Measurements from ENCODE around the gene TBX3.

The TBX3 gene

DNA sequence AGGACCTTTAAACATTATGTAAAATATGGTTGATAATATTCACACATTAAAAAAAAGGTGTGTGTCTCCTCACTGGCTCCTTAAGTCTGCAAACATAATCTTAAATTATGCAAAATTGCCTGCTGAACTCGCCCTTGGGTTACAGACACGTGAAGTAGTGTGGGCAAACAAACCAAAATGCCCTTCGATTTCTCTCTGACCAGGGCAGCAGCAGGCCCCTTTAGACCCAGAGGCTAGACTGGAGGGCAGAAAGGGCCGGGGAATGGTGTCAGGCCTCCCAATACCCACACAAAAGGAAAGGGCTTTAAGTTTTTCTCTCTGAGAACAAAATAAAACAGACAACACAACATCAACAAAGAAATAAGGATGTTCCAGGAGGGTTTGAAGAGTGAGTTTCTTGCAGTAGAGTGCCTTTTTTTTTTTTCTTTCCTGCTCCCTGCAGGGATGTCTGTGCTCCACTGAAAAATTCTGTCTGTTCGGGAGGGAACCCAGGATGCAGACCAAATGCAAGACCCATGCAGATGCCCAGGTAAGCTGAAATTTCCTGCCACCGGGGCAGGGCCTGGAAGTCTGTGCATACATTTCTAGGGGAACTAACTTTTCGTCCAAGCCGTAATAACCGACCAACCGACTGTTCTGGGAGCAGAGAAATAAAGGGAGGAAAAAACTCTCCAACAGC, 1.7 kb downstream of the TBX3 start:
- DNase-seq = no peak

DNA sequence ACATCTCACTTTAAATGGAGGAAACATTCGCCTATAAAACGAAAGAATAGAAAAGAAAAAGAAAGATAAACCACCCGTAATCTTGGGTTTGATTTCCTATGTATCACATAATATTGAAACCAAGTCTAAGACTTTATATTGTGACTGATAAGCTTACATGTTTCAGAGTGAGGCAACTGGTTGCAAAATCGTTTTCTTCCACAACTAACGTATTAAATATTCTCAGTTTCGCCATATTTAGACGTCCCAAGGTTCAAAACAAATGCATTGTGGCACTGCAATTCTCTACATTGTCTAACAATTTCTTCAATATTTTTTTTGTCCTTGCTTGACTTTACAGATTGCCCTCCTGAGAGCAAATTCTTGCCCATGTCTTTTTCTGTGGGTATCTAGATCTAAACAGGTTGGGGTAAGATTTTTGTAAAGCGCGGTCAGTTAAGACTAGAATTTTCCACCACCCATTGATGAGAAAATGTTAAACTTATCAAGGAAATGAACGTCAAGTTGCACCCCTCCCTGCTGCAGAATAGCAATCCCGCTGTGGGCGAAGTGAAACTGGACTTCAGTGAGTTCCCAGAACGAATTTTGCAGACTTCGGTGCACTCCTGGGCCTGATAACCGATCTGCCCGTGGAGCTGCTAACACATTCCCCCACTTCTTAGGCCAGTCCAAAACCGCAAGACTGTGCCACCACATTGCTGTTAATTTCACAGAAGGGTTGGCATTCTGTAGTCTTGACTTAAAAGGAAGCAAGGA, 2.7 kb downstream of the TBX3 start:
- no peak for DNase-seq

DNA sequence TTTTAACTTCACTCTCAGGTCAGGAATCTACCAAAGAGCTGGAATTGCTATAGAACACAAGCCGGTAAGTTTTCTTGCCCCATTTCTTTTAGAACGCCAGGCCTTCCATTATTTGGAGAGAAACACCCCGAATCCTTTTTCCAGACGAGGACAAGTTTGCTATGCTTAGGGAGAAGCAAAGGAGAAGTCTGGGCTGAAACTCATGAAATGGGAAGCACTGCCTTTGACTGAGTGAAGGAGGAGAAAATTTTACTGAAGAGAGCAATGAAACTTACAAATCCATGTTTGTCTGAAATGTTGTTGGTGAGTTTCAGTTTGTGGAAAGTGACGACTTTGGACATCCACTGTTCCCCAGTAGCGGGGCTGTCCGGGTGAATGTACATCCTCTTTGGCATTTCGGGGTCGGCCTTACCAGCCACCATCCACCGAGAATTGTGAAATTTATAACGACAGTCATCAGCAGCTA, 3.3 kb downstream of the TBX3 start:
- DNase-seq = no peak

DNA sequence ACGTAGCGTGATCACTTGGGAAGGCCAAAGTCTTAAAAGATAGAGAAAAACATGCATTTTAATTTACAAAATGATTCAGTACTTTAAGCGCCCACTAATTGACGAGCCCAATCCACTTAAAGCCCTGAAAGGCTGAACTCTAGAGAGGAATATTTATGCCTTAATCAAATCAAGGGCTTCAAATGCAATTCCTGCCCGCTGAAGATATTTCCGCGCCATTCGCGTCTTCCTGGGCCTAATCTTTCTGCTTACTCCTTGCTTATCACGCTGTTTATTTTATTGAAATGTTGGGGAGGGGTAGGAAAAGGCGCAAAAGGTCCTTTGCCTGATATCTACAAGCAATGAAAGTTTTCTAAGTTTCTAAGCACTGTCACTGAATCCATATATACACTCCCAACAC, 4.0 kb downstream of the TBX3 start:
- no peak for DNase-seq

DNA sequence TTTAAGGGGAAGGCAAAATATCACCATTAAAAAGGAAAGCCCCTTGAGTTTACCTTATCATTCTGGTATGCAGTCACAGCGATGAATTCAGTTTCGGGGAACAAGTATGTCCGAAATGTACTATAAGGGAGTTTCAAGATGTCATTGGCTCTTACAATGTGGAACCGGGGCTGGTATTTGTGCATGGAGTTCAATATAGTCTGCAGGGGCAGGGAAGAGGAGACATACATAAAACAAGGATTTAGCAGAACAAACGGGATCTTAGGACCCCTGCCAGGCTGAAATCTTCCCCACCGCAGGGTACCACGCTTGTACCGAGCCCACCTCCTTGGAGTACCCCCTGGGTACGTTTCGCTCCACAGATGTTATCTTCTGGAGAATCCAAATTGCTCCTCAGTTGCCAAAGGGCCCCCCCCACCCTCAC, 4.5 kb downstream of the TBX3 start:
- no peak for DNase-seq

DNA sequence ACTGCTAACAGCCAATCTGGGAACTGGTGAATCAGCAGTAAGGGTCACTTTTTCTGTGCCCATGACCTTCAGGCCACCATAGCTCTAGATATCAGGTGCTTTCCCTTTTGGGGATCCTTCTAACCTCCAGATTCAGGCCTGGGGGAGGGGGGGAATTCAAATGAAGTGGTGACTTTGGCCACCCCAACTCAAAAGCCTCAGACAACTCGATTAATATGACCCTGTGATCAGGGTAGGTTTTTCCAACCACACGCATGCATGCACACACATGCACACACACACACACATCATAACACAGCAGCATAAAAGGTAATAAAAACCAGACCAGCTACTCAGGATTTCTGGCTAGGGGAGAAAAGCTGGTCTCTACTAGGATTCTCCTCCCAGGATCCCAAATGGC, 5.3 kb downstream of the TBX3 start:
- DNase-seq = no peak

DNA sequence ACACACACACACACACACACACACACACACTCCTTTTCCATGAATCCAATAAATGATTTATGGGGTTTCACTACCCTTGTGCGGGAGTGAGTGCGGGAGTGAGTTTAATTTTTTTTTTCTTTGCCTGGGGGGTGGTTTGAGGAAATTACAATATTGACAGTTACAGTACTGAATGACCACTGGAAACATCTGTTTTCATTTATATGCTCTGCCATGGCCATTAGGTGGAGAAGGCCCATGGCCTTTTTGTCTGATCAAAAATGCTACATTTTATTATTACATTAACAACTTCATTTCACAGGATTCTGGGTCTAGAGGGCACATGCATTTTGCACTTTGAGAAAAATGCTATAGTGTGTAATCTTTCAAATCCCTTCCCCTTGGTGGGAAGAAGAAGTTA, 5.9 kb downstream of the TBX3 start:
- no peak for DNase-seq

DNA sequence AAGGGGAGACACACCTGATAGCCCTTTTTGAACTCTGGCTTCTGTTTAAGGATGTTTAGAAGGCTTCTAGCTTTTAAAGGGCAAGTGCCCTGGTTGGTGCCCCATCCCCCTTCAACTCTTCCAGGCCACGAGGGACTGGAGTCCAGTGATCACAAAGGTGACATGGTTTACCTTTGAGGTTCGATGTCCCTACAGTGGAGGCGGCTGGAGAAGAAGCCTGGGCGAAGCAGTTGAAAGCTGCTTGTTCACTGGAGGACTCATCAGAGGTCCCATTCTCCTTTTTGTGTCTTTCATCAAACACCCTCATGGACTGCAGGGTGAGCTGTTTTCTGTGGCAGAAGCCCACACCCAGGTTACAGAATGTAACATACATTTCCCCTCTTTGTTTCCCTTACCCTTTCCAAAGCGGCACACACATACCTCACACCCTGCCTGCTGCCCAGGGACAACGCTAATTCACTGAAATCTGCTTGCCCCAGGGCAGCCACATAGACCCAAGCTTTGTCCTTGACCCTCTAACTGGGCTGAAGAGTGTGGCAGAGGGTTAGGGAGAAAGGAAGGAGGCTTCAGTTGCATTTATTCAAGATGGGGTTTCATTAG, 7.7 kb downstream of the TBX3 start:
- no peak for DNase-seq

DNA sequence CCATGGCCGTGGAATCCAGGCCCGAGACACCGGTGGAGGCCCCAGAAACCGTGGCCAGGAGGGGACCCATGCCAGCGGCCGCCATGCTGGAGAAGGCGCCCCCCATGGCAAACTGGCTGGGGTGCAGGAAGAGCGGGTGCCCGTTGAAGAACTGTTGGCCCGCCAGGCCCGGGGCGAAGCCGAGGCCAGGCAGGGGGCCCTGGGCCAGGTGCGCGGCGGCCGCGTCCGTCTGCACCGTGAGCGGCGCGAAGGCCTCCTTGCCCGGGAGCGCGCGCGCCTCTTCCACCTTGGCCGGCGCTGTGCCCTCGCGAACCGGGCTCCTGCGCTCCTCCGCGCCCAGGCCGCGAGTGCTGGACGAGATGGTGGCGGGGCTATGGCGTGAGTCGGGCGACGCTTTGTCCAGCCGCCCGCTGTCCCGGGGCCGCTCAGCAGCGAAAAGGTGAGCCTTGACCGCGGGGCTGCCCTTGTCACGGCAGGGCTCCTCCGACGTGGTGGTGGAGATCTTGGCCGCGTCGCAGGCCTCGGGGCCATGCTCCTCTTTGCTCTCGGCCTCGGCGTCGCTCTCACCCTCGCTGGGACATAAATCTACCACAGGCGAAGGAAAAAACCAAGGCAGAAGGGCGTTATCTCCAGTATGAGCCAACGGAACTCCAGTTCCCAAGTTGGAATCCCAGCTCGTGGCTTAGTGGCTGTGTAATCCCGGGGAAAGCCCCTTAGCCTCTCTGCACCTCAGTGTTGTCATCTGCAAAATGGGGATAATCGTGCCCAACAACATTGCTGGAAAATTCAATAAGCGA, 9.5 kb downstream of the TBX3 start:
- DNase-seq = no peak

DNA sequence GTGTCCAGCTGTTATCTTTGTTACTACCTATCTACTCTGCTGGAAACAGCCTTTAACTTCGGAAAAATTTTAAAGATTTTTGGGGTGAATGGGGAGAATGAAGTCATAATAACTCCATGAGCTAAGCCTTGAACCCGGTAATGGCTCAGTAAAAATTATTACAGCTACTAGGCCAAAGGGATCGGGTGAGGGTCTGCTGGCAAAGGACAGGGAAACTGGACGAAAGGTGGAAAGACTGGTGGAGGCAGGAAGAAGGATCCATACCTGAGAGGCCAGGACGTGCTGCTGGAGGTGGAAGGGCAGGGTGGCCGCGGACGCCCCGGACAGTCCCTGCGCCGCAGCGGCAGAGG, 10.1 kb downstream of the TBX3 start:
- no peak for DNase-seq

DNA sequence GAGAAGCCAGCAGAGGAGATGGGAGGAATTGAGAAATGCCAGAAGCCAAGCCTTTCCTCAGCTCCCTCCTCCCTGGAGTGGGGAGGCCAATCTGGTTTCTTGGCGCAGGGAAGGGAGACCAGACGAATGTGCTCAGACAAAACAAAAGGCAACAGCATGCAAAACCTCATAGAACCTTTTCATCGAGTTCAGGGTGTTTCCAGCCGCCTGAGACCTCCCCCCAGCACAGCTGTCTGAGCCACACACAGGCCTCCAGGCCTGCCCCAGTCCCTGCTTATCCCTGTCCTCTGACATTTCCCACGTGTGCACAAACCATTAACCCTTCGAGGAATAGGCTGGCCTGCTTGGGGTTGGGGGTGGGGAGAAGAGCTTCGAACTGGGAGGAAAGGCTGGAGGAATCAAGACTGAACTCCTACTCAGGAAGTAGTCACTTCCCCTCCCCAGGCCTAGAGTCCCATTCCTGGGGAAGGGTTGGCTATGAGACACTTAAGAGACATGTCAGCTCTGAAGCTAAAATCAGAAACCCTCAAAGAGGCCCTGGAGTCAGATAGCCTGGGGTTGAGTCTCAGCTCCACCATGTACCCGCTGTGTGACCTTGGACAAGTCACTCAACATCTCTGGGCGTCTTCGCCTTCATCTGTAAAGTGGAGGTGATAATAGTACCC, 10.7 kb downstream of the TBX3 start:
- no peak for DNase-seq

DNA sequence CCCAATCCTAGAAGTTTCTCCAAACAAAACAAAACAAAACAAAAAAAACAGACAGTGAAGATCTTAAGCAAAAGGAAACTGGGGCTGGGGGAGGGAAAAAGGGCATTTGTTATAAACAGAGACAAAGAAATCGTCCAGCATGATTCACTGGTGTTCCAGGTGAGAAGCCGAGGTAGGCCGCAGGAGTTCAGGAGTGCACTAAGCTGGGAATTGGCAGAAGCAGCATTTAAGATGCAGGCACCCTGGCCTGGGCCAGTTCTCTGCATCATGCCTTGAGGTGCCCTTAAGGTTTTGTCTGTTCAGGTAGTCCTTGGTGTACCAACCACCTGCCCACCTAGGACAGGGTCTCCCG, 11.2 kb downstream of the TBX3 start:
- DNase-seq = no peak

DNA sequence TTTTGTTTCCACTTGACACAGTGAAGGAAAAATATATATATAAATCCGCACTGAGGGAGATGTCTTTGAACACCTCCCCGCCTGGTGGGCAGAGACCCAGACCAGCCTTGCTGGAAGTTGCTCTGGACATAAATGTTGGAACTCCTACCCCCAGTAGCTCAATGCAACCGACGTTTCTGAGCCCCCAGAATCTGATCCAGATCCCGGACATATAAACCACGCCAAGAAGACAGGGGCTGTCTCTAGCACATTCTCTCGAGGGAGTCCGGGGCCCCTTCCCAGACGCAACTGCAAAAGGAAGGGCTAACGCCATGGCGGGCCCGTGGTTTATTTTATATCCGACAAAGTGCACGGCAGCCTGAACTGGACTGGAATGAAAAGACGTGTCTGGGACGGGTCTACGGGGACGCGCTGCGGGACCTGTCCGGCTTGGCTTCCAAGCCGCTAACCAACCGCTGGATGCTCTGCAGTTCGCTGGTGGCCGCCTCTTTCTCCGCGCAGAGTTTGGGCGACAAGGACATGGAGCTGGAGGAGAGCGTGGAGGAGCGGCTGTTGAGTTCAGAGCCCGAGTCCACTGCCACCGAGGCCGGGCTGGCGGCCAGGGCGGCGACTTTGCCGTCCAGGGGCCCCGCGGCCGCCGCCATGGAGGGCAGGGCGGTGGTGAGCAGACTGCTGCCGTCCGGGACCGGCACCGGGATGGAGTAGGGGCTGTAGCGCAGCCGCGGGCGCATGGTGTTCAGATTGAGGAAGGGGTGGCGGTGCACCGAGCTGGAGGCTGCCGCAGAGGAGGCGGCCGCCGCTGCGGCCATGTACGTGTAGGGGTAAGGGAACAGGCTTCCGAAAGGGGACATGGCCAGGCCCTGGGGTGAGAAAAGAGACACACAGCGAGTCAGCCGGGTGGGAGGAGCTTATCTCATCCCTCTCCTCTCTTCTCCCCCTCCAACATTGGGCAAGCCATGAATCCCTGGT, 12.2 kb downstream of the TBX3 start:
- DNase-seq = no peak

DNA sequence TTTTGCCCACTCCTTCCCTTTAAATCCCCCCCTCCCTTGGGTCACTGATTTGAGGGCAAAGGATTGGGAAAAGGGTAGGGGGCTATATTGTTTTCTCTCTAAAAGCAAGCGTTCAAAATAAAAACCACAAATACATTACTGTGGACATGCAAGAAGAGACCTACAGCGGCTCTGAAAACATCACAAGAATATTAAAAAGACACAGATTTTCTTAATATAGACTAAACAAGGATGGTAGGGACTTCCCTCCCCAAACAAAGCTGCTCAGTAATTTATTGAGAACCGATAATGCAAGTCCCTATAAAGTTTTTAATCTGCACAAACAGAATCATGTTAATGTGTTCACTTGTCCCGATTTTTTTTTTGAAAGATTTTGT, 12.9 kb downstream of the TBX3 start:
- no peak for DNase-seq

DNA sequence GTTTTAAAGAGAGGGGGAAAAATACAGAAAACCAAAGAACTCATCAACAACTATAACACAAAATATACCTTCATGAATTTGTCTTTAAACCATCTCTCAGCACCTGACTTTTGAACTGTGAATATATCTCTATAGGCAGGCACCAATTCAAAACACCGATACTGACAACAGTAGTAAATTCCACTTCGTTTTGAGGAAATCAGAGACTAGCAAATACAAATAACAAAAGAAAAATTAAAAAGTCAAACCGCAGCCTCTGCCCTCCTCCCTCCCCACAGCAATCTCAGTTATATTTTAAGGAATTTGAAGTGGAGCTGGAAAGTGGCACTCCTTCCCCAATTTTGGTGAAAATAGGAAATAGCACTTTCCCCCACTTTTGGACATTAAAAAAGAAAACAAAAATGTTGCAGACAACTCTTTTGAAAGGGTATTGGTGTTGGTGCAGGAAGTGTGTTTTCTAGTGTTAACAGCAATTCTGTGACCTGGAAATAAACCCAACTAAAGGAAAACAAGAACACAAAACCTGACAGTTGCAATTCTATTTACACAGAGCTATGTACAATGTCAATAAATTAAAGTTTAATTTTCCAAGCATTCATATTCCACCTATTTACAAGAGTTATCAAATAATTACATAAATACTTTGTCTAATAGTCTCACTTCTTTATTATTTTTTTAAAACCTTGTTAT, 13.5 kb downstream of the TBX3 start:
- no peak for DNase-seq

DNA sequence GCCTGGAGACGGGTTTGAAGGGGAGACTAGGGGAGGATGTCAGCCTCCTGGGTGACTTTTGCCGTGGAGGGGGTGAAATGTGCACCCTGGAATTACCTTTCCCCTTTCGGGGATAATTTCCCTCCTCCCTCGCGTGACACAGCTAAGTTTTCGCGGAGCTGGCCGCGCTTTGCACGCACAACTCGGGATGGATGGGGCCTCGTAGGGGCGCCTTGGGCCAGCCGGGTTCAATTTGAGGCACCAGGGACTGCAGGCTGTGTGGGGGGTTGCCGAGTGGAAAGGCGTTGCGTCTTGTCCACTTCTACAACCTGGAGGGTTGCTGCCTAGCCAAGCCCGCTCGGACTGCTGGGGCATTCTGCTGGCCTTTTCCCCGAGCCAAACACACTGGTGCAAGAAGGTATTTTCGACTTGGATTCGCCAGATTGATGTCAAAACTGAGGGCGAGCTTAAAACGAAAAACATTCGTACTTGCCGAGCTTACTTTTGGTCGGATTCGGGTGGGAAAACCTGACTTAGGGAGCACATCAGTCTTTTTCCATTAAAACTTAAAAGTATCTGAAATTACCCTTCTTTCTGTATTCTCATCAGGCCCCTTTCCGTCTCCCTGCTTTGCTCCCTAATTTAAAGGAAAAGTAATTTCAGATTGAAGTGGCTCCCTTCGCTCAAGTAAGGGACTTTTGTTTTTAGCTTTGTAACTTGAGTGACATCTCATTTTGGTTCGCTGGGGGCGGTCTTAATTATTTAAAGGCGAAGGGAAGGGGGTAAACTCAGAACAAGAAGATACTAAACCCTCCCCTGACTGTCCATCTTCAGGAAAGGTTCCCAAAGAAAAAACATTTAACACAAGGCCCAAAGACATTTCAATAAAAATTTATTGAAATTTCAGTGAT, 14.3 kb downstream of the TBX3 start:
- DNase-seq = no peak

DNA sequence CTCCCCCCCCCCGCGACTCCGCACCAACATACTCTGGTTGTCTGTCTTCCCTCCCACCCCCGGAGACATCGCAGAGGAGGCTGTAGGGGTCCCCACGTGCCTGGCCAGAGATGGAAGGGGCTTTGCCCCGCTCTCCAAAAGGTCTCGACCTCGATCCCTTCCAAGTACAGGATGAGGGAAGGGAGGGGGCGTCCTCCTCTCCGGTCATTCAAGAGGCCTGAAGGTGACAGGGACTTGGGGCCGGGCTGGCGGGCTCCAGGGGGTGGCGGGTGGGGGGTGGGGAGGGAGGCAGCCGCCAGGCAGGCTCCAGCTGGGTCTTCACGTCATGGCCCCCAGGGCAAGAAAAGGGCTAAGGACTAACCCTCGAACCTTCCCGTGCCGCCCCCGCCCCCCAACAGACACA, 15.1 kb downstream of the TBX3 start:
- DNase-seq = no peak

DNA sequence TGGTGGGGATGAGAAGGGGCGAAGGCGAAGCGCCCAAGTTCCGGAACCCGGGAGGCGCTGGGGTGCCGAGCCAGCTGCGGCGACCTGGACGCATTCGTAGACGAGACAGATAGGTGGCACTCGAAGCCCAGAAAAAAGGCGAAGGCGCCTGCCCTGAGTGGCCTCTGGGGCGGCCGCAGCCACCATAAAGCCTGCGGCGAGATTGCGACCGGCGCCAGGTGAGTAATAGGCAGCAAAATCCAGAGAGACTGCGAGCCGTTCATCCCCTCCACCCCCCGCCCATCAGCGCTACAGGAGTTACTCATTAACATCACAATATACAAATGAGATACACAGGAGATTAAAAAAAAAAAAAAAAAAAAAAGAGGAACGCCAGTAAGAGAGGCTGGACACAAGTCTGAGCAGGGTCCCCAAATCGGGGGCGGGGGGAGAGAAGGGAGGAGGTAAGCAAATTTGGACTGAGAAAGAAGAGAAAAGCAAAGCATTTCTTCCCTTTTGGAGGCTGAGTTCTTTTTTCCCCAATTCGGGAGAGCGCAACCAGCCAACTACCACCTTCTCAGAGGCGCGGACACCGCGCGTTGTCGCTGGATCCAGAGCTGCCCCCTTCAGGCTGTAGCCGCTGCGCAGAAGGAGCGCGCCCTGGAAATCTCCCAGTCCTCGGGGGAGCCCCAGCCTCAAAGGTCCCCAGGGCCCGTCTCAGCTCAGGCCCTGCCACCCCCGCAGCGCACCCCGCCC, 15.7 kb downstream of the TBX3 start:
- no peak for DNase-seq

DNA sequence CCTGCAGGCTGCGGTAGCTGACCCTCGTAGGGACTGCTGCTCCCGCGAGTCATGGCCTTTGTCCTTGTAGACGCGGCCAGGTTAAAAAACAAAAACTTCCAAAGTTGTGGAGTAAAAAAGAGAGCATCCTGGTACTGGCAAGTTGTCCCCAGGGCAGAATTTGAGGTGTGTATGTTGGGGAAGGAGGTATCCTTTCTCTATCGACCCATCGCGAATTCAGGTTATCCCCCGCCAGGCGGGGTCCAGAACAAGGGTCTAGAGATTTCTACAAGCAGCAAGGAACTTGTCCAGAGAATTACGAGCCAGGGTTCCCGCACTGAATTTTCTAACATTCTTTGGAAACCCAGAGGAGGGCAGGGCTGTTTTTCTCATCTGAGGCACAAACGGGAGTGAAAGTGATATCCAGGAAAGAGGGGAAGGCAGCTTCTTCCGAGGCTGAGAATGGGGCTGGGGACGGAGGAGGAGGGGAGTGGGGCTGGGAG, 16.3 kb downstream of the TBX3 start:
- no peak for DNase-seq
